NCI-H1436 treated with DMSO at 0.1 percent for 48 hours (cell line): ENCODE measurements around the gene CEP164.

Experiments
- DNase-seq: peaks from one replicate; lab custom pipeline; 2025; lab: John Stamatoyannopoulos, UW

CEP164 gene

GRCh38 chr11:117421041-117421440 is 93.4 kb downstream of the CEP164 start:
- DNase-seq = no peak

GRCh38 chr11:117421476-117421875 is 93.8 kb downstream of the CEP164 start:
- no peak for DNase-seq

- no peak for DNase-seq
Measured at GRCh38 chr11:117423046-117423575, 95.5 kb downstream of the CEP164 start.

GRCh38 chr11:117424781-117425180 is 97.1 kb downstream of the CEP164 start:
- no peak for DNase-seq

- no peak for DNase-seq
Measured at GRCh38 chr11:117425679-117426296, 98.1 kb downstream of the CEP164 start.

GRCh38 chr11:117426297-117426685 is 98.6 kb downstream of the CEP164 start:
- DNase-seq = no peak

- no peak for DNase-seq
Measured at GRCh38 chr11:117426941-117427340, 99.3 kb downstream of the CEP164 start.

GRCh38 chr11:117427356-117427874 is 99.8 kb downstream of the CEP164 start:
- no peak for DNase-seq

GRCh38 chr11:117428186-117428855 is 100.7 kb downstream of the CEP164 start:
- no peak for DNase-seq

GRCh38 chr11:117428856-117429229 is 101.2 kb downstream of the CEP164 start:
- DNase-seq = no peak

- DNase-seq = no peak
Measured at GRCh38 chr11:117430293-117430955, 102.8 kb downstream of the CEP164 start.

GRCh38 chr11:117431436-117431835 is 103.8 kb downstream of the CEP164 start:
- DNase-seq = no peak

- no peak for DNase-seq
Measured at GRCh38 chr11:117433717-117434116, 106.1 kb downstream of the CEP164 start.

- DNase-seq = no peak
Measured at GRCh38 chr11:117434481-117434880, 106.8 kb downstream of the CEP164 start.

GRCh38 chr11:117435326-117435725 is 107.7 kb downstream of the CEP164 start:
- no peak for DNase-seq

- DNase-seq = no peak
Measured at GRCh38 chr11:117437041-117437790, 109.6 kb downstream of the CEP164 start.

GRCh38 chr11:117437791-117438130 is 110.1 kb downstream of the CEP164 start:
- no peak for DNase-seq

- DNase-seq = no peak
Measured at GRCh38 chr11:117438371-117439000, 110.8 kb downstream of the CEP164 start.

- no peak for DNase-seq
Measured at GRCh38 chr11:117439256-117439655, 111.6 kb downstream of the CEP164 start.

GRCh38 chr11:117440258-117440657 is 112.6 kb downstream of the CEP164 start:
- DNase-seq = no peak

GRCh38 chr11:117441146-117441975 is 113.7 kb downstream of the CEP164 start:
- DNase-seq = no peak
